ENCODE results near the gene GALR1.

The GALR1 gene

GRCh38 chr18:77271576-77272481, 22.2 kb downstream of the GALR1 start:
- TF ChIP-seq SIN3A (IDR thresholded peaks at IDR 0.05; ENCODE audit: borderline replicate concordance, insufficient read depth, low read length), result no peak
- no peak for TF ChIP-seq TAF1 (IDR thresholded peaks at IDR 0.05; ENCODE audit: borderline replicate concordance, insufficient read depth, low read length)
- TF ChIP-seq REST (IDR thresholded peaks at IDR 0.05; ENCODE audit: insufficient read depth in 1 of 2, low read depth in 2 of 2, low read length in 2 of 2), result no peak
- no peak for TF ChIP-seq FOXP2 (optimal IDR thresholded peaks at IDR 0.05; ENCODE audit: borderline replicate concordance, extremely low read depth, extremely low read length, insufficient read depth)
- TF ChIP-seq POLR2AphosphoS5 (IDR thresholded peaks at IDR 0.05; ENCODE audit: low read depth, low read length), result no peak

- no peak for TF ChIP-seq REST (IDR thresholded peaks at IDR 0.05; ENCODE audit: insufficient read depth in 1 of 2, low read depth in 2 of 2, low read length in 2 of 2)
- TF ChIP-seq FOXP2 (optimal IDR thresholded peaks at IDR 0.05; ENCODE audit: borderline replicate concordance, extremely low read depth, extremely low read length, insufficient read depth), result no peak
- TF ChIP-seq POLR2AphosphoS5 (IDR thresholded peaks at IDR 0.05; ENCODE audit: low read depth, low read length), result no peak
- no peak for TF ChIP-seq SIN3A (IDR thresholded peaks at IDR 0.05; ENCODE audit: borderline replicate concordance, insufficient read depth, low read length)
- no peak for TF ChIP-seq TAF1 (IDR thresholded peaks at IDR 0.05; ENCODE audit: borderline replicate concordance, insufficient read depth, low read length)
Measured at GRCh38 chr18:77298172-77298571, 48.5 kb downstream of the GALR1 start.

GRCh38 chr18:77299706-77300105, 50.1 kb downstream of the GALR1 start:
- TF ChIP-seq FOXP2 (optimal IDR thresholded peaks at IDR 0.05; ENCODE audit: borderline replicate concordance, extremely low read depth, extremely low read length, insufficient read depth), result no peak
- TF ChIP-seq POLR2AphosphoS5 (IDR thresholded peaks at IDR 0.05; ENCODE audit: low read depth, low read length), result no peak
- no peak for TF ChIP-seq REST (IDR thresholded peaks at IDR 0.05; ENCODE audit: insufficient read depth in 1 of 2, low read depth in 2 of 2, low read length in 2 of 2)
- TF ChIP-seq SIN3A (IDR thresholded peaks at IDR 0.05; ENCODE audit: borderline replicate concordance, insufficient read depth, low read length), result no peak
- TF ChIP-seq TAF1 (IDR thresholded peaks at IDR 0.05; ENCODE audit: borderline replicate concordance, insufficient read depth, low read length), result no peak

GRCh38 chr18:77300579-77300978, 50.9 kb downstream of the GALR1 start:
- no peak for TF ChIP-seq POLR2AphosphoS5 (IDR thresholded peaks at IDR 0.05; ENCODE audit: low read depth, low read length)
- TF ChIP-seq TAF1 (IDR thresholded peaks at IDR 0.05; ENCODE audit: borderline replicate concordance, insufficient read depth, low read length), result no peak
- TF ChIP-seq SIN3A (IDR thresholded peaks at IDR 0.05; ENCODE audit: borderline replicate concordance, insufficient read depth, low read length), result no peak
- TF ChIP-seq REST (IDR thresholded peaks at IDR 0.05; ENCODE audit: insufficient read depth in 1 of 2, low read depth in 2 of 2, low read length in 2 of 2), result no peak
- no peak for TF ChIP-seq FOXP2 (optimal IDR thresholded peaks at IDR 0.05; ENCODE audit: borderline replicate concordance, extremely low read depth, extremely low read length, insufficient read depth)

Measured in PFSK-1 (cell line).